ENCODE measurements around the gene XCL1.

DNA sequence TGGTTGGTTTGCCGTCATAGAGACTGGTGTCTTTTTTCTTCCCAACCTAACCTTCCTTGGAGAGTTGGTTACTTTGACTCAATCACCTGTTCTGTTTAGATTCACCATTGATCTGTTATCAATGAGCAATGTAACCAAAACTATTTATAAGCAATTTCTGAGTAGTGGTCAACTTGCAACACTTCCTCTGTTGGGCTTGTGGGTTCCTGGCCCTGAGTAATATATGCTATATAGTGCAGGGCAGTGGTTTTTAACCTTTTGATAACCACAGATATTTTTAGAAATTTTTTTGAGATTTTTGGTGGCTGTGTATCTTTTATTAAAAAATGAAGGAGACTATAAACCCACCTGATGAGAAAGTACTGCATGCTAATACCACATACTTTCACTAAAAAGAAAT is 9.4 kb upstream of the XCL1 start:
- TF ChIP-seq, protein P1, sequence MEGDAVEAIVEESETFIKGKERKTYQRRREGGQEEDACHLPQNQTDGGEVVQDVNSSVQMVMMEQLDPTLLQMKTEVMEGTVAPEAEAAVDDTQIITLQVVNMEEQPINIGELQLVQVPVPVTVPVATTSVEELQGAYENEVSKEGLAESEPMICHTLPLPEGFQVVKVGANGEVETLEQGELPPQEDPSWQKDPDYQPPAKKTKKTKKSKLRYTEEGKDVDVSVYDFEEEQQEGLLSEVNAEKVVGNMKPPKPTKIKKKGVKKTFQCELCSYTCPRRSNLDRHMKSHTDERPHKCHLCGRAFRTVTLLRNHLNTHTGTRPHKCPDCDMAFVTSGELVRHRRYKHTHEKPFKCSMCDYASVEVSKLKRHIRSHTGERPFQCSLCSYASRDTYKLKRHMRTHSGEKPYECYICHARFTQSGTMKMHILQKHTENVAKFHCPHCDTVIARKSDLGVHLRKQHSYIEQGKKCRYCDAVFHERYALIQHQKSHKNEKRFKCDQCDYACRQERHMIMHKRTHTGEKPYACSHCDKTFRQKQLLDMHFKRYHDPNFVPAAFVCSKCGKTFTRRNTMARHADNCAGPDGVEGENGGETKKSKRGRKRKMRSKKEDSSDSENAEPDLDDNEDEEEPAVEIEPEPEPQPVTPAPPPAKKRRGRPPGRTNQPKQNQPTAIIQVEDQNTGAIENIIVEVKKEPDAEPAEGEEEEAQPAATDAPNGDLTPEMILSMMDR (conservative IDR thresholded peaks at IDR 0.05; ENCODE audit: low read depth, low read length): no peak
- no peak for TF ChIP-seq EZH2 (IDR thresholded peaks at IDR 0.05; ENCODE audit: borderline replicate concordance, low read depth, low read length, poor library complexity, severe bottlenecking)

All from A673 (cell line).